Daoy (cell line): Measurements from ENCODE around the gene KAZN. TPM values are rescaled to one million over a fixed set of nuclear protein-coding genes. Genes with fewer than 3 reads are reported as not detected.
A peak's percentile ranks its signal among the peaks of the same experiment; 100 is the strongest.
"Not testable (repeated sequence)": the region's sequence is repeated elsewhere in the genome, so short reads cannot be mapped to it uniquely, and the experiment has no call there.

Source experiments
- DNase-seq: peaks from one replicate; pipeline ENCODE4 v3.0.0-alpha.2; 2015; ENCODE audit warnings: low read depth
- total RNA-seq: library from RNA; depleted of rRNA; stranded (reverse); fragments of >200 nt; shearing (Covaris generic); gene quantifications from 2 replicates; pipeline ENCODE4 v1.2.3, GENCODE V29; 2014

The KAZN gene
- total RNA-seq, 1 experiment from 2014 or later: 6.3 TPM

DNA sequence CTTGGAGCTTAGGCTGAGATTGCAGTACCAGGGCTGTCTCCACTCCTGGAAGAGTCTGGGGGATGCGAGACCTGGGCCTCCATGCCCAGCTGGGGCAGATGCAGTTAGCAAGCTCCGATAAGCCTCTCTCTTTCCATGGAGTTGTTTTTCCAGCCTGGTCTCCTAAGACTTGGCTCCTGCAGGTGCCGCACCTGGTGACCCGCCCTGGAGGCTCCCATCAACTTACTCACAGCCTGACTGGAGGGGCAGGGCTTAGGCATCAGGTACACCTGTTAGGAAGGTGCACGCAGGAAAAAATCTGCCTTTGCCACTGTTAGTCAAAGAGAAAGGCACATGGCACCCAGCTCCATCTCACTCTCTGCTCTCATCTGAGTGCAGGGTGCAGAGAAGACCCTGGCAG lies 356.9 kb downstream of the KAZN start:
- DNase-seq: no peak

DNA sequence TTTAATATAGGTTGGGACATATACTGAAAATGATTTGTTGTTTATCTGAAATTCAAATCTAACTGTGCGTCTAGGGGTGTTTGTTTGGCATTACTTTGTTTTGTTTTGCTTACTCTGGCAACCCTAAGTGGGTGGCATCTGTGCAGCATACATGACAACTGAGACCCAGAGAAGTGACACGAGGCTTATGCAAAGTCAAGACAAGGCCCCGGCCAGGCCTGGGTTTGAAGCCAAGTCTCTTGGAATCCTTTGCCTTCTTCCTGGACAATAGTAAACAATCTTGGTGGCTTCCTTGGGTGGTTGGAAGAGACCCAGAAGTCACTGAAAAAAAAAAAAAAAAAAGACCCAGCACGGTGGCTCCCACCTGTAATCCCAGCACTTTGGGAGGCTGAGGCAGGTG lies 357.5 kb downstream of the KAZN start:
- no peak for DNase-seq

DNA sequence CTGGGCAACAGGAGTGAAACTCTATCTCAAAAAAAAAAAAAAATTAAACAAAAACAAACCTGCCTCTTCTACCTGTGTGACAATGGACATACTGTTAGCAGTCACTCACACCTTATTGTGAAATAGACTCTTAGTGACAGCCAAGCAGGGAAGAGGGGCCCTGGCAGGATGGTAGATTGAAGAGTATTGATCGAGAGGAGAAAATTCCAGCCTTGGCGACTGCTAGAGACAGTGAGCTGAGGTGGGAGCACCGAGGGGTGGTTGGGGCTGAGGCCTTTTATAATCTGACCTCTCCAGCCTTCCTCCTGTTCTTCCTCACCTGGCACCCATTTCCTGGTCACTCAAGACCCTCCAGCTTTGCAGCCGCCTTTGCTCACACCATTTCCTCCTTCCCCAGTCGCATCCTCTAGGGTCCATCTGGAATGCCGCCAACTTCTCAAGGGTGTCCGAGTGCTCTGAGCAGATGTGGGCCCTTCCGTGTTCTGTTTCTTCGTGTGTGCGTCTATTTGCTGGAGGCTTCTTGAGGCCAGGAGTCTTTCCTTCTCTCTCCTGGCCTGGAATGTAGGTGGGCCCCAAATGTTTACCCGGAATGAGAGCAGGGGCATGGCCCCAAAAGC lies 358.2 kb downstream of the KAZN start:
- DNase-seq: no peak

DNA sequence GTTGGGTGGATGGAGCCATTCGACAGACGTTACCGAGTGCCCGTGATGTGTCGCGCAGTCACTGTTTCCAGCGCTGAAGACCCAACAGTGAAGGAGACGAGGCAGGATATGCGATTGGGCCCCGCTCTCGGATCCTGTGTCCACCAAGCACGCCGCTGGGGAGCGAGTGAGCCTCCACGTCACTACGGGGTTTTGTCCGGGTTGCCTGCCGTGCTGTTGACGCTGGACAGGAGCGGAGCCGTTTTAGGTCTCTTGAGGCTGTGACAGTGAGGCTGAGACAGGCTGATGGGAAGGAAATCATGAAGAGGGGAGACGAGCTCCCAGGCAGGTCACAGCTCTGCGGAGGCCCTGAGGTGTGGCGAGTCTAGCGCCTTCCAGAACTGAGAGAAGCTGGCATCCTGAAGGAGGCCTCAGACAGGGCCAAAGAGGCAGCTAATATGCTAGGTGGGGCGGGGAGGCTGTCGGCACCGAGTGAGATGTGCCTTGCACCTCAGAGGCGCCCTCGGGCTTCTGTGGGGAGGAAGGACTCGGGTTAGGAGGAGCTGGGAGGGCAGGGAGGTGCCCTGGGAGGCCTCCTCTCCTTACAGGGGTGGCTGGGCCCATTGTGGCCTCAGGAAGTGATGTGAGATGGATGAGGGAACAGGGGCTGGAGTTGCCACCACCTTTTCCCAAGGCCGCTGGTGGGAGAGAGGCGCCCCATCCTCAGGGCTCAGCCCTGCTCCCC lies 359.1 kb downstream of the KAZN start:
- no peak for DNase-seq

DNA sequence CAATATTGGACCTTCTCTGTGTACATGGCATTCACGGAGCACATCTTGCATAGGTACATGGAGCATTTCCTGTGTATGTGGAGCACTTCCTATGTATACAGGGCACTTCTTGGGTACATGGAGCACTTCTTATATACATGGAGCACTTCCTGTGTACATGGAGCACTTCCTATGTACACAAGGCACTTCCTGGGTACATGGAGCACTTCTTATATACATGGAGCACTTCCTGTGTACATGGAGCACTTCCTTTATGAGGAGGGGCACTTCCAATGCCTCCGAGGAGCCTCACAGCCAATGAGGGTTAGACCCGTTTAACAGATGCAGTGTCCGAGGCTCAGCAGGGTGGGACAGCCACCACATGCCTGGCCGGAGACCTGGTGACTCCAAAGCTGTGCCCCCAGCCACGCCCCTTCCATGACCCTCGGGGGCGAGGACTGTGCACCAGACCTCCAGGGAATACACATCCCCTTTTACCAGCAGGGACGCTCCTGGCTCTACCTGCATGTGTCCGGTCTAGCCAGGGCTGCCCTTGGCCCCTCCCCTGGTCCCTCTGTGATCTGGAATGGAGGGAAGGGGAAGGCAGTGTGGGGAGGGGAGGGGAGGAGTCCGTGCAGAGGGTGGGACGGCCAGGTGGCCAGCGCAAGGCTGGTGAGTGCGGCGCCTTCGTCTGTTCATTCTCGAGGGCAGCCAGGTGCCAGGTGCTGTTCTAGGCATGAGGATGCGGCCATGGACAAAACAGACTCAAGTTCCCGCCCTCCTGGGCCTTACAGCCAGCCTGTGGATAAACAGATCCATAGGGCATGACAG lies 360.0 kb downstream of the KAZN start:
- DNase-seq: no peak

DNA sequence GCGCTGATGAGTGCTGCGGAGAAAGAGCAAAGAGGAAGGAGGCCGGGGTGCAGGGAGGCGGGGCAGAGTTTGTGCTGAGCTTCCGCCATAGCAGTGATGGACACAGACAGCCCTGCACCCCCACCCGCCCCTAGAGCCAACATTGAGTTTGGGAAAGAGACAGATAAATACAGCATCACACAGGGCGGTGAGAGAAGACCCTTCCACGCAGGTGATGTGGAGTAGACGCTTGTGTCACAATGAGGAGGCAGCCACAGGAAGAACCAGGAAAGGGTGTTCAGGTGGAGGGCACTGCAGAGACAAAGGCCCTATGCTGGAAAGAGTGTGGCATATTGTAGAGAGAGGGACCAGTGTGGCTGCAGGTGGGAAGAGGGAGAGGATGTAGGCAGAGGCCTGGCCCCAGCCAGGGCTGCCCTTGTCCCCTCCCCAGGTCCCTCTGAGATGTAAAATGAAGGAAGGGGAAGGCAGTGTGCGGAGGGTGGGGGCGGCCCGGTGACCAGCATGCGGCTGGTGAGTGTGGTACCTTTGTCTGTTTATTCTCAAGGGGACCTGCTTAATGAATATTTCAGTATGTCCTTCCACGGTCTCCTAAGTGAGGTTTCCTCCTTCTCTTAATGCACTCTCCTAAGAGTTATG lies 360.7 kb downstream of the KAZN start:
- DNase-seq: no peak

DNA sequence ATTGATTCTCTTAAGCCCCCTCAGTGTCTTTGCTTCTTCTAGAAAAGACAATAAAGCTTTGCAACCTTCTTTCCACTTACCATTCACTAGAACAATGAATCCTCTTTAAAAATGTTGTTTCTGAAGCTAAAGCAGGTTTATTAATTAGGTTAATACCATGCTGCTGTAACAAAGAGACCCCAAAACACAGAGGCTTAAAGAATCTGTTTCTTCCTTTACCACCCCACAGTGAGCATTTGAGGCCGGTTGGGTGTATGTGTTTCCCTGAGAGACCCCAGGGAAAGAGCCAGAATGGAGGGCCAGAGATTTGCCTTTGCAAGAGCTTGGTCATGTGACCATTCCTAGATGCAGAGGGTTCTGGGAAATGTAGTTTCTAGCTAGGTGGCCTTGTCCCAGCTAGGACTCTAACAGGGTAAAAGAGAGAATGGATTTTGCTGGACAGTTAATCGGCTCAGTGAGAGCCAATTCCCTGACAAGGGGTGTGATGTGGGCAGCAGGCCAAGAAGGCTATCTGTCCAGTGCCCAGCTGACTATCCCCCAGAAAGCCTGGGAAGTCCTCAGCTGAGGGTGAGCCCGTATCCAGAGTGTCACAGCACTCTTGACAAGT lies 363.3 kb downstream of the KAZN start:
- DNase-seq: no peak

DNA sequence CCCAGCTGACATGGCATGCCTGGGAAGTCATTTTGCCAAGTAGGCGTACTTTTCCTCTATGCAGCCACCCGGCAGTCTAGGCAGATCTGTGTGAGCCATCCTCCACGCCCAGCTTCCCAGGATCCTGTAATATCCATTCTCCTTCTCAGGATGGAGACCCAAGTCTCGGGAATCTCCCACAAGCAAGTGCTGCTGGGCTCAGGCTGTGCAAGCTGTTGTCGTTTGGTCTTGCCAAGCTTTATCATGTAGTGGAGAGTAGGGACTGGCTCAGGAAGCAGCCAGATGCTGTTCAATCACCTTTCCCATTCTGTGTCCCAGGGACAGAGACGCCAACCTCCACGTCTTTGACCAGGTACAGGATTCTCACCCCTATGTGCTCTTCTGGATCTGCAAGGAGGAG lies 363.9 kb downstream of the KAZN start:
- DNase-seq: no peak

DNA sequence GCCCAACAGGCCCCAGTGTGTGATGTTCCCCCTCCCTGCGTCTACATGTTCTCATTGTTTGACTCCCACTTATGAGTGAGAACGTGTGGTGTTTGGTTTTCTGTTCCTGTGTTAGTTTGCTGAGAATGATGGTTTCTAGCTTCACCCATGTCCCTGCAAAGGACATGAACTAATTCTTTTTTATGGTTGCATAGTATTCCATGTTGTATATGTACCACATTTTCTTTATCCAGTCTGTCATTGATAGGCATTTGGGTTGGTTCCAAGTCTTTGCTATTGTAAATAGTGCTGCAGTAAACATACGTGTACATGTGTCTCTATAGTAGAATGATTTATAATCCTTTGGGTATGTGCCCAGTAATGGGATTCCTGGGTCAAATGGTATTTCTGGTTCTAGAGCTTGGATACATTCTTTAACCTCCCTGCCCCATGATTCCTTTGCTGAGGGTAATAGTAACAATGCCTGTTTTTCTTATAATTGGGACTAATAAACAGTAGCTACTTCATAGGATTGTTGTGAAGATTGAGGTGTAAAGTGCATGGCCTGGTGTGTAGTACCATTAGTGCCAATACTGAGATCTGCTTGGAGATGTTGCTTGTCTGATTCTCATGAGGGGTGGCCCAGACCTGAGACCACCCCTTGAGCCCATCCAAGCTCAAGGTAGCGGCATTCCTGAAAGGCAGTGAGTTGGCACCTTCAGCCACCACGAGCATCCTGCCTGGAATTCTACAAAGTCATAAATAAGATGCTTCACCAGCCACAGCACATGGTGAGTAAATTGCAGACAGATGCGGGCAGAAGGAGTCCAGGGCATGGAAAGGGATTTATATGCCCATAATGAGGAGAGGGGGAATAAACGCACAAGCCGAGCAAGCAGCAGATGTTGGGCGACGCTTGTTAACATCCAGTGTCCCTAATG lies 365.6 kb downstream of the KAZN start:
- DNase-seq: not testable (repeated sequence)

DNA sequence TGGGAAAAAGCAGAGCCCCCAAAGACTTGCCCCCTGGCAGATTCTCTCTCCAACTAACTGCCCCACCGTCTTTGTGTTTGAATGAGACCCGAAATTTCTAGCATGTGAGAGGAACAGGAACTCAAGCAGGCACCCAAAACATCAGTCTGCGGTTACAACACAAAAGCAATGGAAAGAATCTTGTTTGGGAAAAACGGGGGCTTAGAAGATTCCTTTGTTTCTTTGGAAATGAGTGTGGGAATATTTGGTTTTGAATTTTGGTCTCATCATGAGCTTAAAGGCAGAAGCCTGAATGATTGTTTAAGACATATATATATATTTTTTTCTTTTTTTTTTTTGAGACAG lies 366.2 kb downstream of the KAZN start:
- DNase-seq: no peak

DNA sequence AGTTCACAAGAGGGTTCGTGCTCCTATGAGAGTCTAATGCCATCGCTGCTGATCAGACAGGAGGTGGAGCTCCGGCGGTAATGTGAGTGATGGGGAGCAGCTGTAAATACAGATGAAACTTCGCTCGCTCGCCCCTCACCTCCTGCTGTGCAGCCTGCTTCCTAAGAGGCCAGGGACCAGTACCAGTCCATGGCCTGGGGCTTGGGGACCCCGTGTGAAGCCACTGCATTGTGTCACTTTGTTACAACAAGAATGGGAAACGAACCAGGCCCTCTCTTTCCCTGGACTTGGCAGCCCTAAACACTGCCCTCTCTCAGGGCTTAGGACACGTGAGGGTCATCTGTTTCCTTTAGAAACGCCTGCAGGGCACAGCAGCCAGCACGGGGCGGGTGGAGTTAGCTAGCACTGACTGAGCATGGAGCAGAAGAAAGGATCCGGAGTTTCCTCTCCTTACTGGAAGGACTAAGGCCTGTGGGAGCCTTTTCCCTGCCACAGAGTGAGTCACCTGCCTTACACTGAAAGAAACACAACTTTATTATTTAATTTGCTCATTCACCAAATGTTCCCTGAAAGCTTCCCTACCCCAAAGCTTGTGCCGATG lies 369.9 kb downstream of the KAZN start:
- DNase-seq: peak; percentile 77

DNA sequence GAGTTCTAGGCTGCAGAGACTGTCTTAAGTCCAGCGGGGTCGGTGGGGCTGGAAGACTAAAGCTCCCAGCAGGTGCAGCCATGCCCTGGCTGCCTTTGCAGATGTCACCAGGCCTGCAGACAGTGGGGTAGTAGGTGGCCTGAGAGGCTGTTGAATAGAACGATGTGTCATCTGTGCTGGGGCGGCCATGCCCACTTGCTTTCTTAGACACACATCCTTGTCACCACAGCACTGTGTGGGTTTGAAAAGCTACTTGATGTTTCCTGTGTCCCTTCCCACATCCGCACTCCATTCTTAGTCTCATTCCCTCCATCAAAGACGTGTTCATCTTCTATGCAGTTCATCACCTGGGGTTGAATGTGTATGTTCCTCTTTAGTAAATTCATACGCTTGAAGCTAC lies 370.5 kb downstream of the KAZN start:
- peak; percentile 45 for DNase-seq

DNA sequence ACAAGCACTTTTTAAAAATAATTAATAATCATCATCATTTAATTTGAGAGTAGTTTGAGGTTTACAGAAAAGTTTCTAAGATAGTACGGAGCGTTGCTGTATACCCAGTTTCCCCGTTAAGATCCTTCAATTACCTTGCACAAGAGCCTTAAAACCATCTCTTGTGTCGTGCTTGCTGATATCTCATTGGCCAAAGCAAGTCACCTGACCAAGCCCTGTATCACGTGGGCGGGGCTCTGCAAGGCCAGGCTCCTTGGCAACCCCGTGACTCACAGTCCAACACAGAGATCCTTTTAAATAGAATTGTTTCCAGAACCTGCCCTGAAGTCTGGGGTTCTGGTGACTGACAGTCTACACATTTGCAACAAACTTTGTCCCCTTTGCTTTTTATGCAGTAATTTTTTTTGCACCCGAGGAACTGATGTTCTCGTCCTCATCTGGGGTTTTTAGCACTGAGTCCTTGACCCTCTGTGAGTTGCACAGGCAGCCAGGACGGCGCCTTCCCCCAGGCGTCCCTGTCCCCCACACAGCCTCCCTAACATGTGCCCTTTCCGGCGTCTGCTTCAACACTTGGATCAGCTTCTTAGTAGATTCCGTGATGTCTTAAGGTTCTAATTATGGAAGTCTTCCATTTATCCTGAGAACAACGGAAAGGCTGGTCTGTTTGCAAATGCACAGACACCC lies 371.8 kb downstream of the KAZN start:
- DNase-seq: peak; percentile 94

DNA sequence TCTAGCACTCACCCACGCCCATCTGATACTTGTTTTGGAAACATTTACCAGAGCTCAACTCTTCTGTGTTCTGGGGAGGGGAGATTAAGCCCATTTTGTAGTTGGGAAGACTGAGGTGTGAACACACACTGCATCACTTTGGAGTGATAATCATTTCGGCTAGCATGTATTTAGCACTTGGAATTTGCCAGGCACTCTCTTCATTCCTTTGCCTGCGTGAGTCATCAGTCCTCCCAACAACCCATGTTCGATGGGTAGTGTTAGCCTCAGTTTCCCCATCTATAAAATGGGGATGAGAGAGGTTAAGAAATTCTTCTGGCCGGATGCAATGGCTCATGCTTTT lies 372.3 kb downstream of the KAZN start:
- no peak for DNase-seq

DNA sequence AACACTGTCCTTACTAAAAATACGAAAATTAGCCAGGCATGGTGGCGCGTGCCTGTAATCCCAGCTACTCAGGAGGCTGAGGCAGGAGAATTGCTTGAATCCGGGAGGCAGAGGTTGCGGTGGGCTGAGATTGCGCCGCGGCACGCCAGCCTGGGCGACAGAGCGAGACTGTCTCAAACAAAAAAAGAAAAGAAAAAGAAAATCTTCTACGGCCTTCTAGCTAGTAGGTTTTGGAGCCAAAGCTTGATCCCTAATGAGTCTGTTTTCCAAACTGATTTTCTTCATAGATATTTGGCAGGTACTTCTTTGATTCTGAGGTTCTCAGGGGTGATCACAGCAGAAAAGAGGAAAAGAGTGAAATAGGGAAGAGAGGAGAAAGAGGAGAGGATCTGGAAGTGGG lies 372.7 kb downstream of the KAZN start:
- DNase-seq: no peak

DNA sequence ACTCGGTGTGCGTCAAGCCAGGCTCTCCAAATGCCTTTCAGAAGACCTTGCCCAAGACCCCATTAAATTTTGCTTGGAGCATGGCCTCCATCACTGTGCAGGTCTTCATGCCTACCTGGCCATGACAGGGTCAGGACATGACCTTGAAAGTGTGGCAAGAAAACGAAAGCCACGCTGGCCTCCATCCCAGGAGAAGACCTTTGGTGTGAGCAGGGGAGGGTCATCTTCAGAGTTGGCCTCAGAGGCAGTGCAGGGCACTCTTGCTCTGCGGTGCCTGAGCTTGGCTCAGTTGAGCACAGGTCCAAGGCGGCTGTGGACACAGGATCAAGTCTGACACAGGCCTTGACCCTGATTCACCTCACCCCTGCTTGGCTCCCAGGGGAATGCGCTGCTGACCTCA lies 373.6 kb downstream of the KAZN start:
- no peak for DNase-seq

DNA sequence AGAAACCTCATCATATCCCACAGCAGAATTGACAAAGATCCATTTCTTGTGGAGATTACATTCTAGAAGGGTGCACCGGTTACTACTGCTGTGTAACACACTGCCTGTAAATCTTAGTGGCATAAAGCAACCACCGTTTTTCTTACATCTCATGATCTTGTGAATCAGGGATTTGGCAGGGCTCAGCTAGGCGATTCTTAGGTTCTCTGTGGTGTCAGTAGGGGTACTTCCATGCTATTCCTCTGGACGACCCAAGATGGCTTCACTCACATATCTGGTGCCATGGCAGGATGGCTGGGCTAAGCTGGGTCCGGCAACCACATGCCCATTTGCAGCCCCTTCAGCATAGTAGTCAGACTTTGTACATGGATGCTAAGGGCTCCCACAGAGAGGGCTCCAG lies 375.3 kb downstream of the KAZN start:
- no peak for DNase-seq

DNA sequence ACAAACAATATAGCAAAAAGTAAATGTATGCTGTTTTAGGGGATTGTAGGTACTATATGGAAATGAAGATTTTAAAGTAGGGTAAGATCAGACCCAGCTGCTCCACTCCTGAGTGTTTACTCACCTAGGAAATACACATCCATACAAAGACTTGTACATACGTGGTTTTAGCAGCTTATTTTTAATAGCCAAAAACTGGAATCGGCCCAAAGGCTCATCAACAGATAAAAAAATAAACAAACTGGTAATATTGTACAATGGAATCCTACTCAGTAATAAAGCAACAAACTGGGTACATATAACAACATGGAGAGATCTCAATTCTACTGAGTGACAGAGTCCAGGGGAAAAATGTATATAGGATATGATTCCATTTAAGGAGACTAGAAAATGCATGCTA lies 375.9 kb downstream of the KAZN start:
- no peak for DNase-seq

DNA sequence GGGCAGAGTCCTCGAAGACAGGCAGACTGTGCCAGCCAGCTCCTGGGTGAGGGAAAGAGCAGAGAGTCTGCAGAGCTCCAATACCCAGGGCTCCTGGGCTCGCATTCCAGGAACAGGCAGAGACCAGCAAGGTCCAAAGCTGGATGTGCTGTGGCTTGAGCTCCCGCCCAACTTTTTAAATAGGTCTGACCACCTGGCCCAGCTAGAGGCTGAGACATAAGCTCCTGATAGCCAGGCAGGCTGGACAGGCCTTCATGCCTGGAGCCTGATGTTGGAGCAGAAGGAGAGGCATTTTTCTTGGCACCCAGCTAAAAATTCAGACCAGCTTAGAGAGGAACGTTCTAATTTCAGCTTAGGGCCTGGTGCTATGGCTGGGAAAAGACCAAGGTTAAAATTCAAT lies 376.6 kb downstream of the KAZN start:
- DNase-seq: no peak

DNA sequence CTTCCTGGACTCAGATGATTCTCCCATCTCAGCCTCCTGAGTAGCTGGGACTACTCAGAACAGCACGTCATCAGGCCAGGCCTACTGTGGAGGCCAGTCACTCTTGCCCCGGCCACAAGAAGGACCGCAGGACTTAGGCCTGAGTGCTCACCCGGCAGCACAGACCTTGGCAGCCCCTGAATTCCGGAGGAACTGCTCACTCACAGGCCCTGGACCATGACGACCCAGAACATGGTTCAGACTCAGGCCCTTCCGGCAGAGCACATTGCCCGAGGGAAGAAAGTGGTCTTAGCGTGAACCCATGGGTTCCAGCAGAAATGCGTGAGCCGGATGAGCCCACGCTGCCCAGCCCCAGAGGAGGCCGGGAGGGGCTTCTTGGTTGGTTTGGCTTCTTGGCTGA lies 377.8 kb downstream of the KAZN start:
- DNase-seq: no peak
